AG09309 (cell line): ENCODE results near the gene WDR88.
"Not testable (repeated sequence)": the region's sequence is repeated elsewhere in the genome, so short reads cannot be mapped to it uniquely, and the experiment has no call there.

ENCODE experiments used
- DNase-seq: peaks from one replicate; pipeline ENCODE4 v3.0.0-alpha.2; 2010; ENCODE audit warnings: low read depth
- H3K4me3 ChIP-seq: 2 replicates; pipeline ENCODE4 v1.5.1; 2011; ENCODE audit warnings: mild to moderate bottlenecking, low read depth, low read length, moderate library complexity; ENCODE audit not compliant: control insufficient read depth
- TF ChIP-seq, protein P1 (sequence below): IDR thresholded peaks from 2 replicates; pipeline ENCODE4 v1.5.1; 2011; ENCODE audit warnings: mild to moderate bottlenecking, low read depth, low read length, inconsistent platforms; ENCODE audit not compliant: insufficient read depth, control insufficient read depth; ENCODE audit errors: missing control alignments

Gene WDR88

DNA sequence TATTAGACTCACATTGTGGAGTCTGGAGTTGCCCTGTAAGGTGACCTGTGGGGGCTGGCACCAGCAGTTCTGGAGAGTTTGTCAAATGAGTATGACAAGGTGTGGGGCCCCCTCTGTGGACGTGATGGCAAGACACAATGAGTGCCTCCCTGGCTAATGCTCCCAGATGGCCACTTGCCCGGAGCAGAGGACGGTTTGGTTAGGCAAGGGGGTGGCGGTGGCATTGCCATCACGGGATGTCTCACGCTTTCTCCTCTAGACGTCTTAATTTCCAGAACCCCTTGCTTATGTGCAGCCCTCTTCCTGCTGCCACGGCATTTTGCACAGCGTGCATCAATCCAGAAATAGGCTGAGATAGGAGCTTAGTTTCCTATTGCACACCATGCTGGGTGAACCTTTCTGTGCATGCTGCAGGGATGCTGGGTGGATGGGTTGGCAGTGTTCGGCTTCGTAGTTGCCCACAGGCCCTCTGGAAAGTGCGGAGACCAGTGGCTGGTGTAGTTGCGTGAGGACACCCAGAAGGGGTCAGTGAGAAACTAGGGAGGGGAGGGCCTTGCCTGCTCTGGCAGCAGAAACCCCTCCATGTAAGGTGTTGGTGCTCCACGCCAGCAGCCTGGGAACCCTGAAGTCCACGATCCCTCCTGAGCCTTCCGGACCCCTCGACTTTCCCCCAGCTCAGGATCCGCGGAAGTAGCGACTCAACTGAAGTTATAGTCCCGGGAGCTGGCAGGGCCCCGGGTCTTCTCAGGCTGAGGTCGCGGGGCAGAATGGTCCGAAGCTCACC lies 44.2 kb downstream of the WDR88 start:
- H3K4me3 ChIP-seq: peak overlapping the region; percentile 62
- TF ChIP-seq, protein P1, sequence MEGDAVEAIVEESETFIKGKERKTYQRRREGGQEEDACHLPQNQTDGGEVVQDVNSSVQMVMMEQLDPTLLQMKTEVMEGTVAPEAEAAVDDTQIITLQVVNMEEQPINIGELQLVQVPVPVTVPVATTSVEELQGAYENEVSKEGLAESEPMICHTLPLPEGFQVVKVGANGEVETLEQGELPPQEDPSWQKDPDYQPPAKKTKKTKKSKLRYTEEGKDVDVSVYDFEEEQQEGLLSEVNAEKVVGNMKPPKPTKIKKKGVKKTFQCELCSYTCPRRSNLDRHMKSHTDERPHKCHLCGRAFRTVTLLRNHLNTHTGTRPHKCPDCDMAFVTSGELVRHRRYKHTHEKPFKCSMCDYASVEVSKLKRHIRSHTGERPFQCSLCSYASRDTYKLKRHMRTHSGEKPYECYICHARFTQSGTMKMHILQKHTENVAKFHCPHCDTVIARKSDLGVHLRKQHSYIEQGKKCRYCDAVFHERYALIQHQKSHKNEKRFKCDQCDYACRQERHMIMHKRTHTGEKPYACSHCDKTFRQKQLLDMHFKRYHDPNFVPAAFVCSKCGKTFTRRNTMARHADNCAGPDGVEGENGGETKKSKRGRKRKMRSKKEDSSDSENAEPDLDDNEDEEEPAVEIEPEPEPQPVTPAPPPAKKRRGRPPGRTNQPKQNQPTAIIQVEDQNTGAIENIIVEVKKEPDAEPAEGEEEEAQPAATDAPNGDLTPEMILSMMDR: no peak

DNA sequence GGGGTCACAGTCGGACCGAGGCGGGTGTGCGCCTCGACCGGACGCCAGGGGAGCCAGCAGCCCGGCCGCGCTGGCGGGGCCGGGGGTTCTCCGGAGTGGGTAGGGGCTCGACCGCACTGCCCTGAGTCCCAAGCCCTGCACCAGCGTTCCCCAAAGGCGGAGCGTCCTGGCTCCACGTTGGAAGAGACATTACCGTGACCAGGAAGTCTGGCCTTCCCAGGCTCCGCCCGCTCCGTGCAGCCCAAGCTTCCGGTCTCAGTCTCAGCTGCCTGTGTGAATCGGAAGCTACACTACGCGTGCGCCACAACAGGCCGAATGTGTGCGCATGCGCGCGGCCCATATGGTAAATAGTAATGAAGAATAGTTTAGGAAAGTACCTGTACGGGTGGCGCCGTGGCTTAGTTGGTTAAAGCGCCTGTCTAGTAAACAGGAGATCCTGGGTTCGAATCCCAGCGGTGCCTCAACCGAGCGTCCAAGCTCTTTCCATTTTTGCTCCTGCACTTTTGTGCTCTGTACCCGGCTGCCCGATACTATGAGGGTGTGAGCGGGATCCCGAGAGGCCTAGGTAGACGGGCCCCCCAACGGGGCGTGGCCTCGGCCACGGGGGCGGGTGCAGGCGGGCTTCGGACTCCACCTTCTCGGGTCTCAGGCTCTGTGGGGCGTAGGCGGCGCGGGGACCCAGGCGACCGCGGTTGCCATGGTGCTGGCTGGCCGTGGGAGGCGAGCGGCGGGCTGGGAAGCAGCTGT lies 44.9 kb downstream of the WDR88 start:
- TF ChIP-seq, protein P1: peak; percentile 25
- peak; percentile 95 for DNase-seq
- H3K4me3 ChIP-seq: peak overlapping the region; percentile 62

More for the DNA sequence above, 44.2 kb downstream of the WDR88 start:
- no peak for DNase-seq

DNA sequence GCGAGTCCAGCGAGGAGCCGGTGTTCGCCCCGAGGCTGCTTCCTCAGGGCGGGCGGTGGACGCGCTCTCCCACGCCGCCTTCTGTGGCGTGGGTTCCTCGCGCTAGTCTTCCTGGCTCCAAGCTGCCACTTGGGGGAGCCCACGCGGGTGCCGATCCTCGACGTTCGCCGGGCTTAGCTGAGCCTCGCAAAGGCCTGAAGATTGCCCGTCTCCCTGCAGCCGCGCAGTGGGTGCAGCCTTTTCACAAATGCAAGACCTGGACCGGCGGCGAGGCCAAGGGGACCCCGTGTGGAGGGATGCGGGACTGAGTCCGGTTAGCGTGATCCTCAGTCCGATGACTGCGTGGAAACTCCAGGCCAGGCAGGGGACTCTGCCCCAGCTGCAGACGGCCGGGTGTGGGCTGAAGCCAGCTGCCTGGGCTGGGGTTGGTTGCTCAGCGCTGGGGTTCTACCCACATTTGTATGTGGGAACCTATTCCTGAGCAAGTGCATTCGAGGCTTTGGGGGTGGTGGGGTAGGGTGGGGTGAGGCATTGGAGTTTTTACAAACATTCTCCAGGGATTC lies 45.6 kb downstream of the WDR88 start:
- peak overlapping the region; percentile 33 for H3K4me3 ChIP-seq
- TF ChIP-seq, protein P1: peak; percentile 32
- no peak for DNase-seq

DNA sequence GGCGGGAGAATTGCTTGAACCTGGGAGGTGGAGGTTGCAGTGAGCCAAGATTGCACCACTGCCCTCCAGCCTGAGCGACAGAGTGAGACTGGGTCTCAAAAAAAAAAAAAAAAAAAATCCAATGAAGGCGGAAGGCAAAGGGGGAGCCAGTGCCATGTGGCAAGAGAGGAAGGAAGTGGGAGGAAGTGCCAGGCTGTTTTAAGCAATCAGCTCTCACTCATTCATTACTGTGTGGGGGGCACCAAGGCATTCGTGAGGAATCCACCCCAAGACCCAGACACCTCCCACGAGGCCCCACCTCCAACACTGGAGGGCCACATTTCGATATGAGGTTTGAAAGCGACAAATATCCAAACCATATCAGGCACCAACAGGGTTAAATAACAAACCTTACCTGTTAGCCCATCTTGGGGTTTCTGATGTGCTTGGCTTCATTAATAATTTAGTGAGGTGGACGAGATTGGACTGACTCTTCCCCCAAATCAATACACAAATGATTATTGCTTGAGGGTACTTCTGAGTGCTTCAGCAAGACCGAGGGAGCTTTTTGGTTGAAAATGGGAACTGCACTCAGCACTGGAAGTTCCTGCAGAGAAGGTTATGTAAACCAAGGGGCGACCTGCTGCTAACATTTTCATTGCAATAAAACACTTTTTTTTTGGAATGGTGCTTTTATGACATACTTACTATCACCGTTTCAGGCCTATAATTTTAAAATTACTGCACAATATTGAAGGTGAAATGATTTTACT lies 54.7 kb downstream of the WDR88 start:
- no peak for DNase-seq
- TF ChIP-seq, protein P1: no peak
- H3K4me3 ChIP-seq: no peak overlapping the region

DNA sequence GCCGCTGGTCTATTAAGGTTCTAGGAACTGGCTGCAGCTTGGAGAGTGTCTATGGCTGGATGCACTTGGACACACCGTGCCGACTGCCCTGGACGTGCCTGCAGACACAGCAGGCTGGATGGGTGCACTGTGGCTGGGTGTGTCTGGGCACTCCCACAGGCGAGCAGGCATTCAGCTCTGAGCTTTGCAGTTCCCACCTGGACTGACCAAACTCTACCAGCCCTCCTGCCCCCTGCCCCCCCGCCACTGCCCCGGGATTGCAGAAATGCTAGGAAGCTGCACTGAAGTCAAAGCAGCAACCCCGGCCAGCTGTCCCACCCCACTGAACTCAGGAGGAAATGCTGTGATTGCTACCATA lies 55.2 kb downstream of the WDR88 start:
- H3K4me3 ChIP-seq: no peak overlapping the region
- TF ChIP-seq, protein P1: no peak
- no peak for DNase-seq

GRCh38 chr19:33189453-33189852 lies 57.5 kb downstream of the WDR88 start:
- no peak overlapping the region for H3K4me3 ChIP-seq
- TF ChIP-seq, protein P1: no peak
- no peak for DNase-seq

DNA sequence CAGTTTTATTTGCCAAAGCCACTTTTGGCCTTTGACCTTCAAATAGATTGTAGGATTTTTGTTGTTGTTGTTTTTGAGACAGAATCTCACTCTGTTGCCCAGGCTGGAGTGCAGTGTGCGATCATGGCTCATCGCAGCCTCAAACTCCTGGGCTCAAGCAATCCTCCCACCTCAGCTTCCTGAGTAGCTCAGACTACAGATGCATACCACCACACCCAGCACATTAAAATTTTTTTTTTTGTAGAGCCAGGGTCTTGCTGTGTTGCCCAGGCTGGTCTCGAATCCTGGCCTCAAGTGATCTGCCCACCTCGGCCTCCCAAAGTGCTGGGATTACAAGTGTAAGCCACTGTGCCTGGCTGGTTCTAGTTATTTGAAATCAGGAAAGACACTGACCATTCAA lies 59.2 kb downstream of the WDR88 start:
- not testable (repeated sequence) for DNase-seq, H3K4me3 ChIP-seq
